ENCODE measurements around the gene ATP2B2.

GRCh38 chr3:10377148-10377725, 128.1 kb downstream of the ATP2B2 start:
- TF ChIP-seq CTCF (IDR thresholded peaks at IDR 0.05; ENCODE audit: low read depth, low read length) = no peak
- no peak for TF ChIP-seq EZH2phosphoT487 (IDR thresholded peaks at IDR 0.05; ENCODE audit: low read depth)
